CD1c-positive myeloid dendritic cell (primary cell): ENCODE measurements around the gene CD9.
A peak's percentile ranks its signal among the peaks of the same experiment; 100 is the strongest.

ENCODE experiments used
- DNase-seq: peaks from one replicate; pipeline ENCODE4 v3.0.0-alpha.2; 2016; ENCODE audit errors: extremely low spot score

CD9 gene

GRCh38 chr12:6275928-6276887 lies 76.0 kb downstream of the CD9 start:
- DNase-seq: no peak

GRCh38 chr12:6276956-6277620 lies 76.9 kb downstream of the CD9 start:
- DNase-seq: no peak

GRCh38 chr12:6277982-6278438 lies 77.8 kb downstream of the CD9 start:
- DNase-seq: peak; percentile 15

GRCh38 chr12:6278439-6279255 lies 78.4 kb downstream of the CD9 start:
- peak; percentile 95 for DNase-seq

- DNase-seq: no peak
Measured at GRCh38 chr12:6279256-6279628, 79.0 kb downstream of the CD9 start.

GRCh38 chr12:6279631-6280030 lies 79.4 kb downstream of the CD9 start:
- DNase-seq: no peak

- DNase-seq: no peak
Measured at GRCh38 chr12:6280053-6280469, 79.9 kb downstream of the CD9 start.

GRCh38 chr12:6280672-6281071 lies 80.5 kb downstream of the CD9 start:
- no peak for DNase-seq

- no peak for DNase-seq
Measured at GRCh38 chr12:6281081-6281809, 81.0 kb downstream of the CD9 start.

GRCh38 chr12:6282453-6282840 lies 82.2 kb downstream of the CD9 start:
- no peak for DNase-seq

- no peak for DNase-seq
Measured at GRCh38 chr12:6284273-6284672, 84.1 kb downstream of the CD9 start.

GRCh38 chr12:6285063-6285477 lies 84.9 kb downstream of the CD9 start:
- peak; percentile 77 for DNase-seq

- DNase-seq: no peak
Measured at GRCh38 chr12:6285532-6286306, 85.5 kb downstream of the CD9 start.
